HG02840 (cell line): ENCODE results near the gene CLMP.

ENCODE experiments used
- ATAC-seq: cut with Tn5 transposase; IDR thresholded peaks from one replicate; pipeline ENCODE4 v1.9.1; 2021; ENCODE audit warnings: mild to moderate bottlenecking, moderate library complexity, moderate number of reproducible peaks; ENCODE audit not compliant: unreplicated experiment, low FRiP score

Gene CLMP

DNA sequence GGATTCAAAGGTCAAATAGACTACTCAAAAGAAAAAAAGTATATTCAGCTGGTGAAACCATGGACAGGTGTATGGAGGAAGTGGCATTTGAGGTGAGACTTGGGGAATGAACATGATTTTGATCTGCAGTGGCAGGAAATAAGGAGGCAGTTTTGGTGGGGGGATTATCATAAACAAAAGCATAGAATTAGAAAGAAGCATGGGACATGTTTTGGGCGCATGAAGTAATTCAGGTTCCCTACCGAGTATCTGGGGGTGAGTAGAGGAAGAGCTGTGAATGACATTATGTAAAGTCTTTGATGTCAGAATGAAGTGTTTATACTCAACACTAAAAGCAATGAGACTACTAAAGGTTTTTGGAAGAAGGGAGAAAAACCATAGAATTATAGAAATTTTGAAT is 3.1 kb downstream of the CLMP start:
- no peak for ATAC-seq

DNA sequence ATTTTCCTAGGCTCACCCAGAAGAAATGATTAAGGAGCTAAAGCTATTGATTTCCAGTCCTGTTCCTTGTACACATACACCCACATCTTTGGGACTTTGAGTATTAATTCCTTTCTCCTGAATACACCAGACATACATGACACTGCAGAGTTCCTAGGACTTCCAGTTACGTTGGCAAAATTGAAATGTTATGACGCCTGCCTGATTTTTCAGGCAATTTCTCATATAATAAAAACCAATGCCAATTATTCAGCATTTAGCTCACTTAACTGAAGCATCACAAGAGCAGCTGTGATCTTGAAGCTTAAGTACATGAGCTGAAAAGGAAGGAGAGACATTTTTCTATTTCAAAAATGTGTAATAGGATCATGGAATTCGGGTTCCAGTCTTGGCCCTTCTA is 4.5 kb downstream of the CLMP start:
- no peak for ATAC-seq

DNA sequence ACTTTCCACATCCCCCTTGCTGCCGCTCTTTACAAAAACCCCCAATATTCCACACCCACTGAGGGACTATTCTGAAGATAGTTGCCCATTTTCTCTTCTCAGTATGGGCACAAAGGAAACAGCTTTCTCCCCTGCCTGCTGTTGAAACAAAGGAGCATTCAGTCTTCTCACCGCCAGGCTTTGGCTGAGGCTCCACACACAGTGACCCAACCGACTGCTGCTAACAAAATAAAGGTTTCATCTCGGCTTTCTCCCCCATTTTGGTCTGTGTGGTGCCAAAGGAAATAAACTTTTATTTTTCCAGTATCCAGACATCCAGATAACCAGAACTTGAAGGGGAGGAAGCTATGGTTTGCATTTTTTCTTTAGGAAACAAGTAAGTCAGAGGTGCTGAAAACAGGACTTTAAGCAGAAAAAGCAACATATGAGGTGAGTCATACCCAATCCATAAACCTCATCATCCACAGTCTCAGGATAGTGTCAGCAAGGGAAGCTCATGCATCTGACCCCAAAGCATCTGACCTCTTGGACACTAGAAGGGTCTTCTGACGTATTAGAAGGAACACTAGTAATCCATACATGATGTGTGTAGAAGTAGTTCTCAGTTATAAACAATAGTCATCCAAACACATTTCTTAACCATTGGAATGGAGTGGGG is 6.4 kb downstream of the CLMP start:
- no peak for ATAC-seq

DNA sequence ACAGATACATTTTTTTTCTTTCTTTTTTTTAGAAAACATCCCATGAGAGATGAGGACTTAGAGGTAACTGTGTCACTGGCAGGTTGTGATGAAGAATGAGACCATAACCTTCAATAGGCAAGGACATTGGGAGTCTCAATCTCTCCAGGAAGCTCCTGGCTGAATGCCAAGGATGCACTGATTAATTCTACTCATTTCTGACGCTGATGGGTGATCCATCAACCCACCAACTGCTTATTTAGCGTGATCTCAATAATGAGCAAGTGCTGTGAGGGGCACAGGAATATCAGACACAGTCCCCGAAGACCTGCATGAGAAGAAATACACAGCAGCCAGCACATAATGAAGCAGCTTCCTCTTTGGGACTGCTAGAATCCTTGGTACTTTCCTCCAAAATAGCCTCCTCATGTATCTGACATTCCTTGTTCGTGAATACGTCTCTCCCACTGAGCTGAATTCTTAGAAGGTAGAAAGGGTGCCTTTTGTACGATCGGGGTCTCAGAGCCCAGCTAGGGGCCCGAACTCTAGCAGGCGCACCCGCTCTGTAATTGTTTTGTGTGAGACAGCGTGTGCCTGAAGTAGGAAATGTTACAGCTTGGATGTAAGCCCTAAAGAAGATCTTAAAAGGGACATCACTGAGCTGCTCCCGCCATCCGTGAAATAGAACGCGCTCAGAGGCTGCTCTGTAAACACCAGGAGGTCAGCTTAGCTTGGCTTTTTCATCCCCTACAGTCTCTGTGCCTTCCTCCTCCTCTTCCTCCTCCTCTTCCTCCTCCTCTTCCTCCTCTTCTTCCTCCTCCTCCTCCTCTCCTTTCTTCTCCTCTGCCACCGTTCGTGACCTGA is 7.2 kb downstream of the CLMP start:
- no peak for ATAC-seq

DNA sequence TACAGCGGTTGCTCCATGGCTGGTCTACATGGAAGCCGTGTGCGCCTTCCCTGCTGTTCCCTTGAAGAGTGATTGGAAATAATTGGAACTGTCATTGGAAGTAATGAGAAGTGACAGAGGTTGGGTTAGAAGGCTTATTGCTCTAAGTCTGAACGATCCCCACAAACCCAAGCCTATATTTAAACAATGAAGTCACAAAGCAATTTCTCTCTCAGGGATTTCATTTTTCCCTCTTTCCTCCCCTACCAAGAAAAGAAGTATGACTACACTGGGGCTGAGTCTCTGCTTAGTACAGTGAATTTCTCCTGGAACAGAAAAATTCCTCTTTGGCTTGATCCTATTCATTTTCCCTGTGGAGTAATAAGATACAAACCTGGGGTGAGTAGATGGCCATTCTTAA is 7.8 kb downstream of the CLMP start:
- no peak for ATAC-seq

DNA sequence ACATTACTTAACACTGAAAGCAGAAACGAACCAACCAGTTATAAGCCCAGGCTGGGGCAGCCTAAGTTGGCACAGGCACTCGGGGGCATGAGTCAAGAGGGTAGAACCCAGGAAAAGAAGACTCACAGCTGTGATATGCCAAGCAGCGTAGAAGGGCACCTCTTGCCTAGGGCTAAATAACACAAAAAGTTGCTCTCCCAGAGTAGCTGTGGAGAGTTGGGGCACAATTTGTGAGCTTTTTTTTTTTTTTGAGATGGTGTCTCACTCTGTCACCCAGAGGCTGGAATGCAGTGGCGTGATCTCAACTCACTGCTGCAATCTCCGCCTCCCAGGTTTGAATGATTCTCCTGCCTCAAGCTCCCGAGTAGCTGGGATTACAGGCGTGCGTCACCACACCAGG is 8.8 kb downstream of the CLMP start:
- ATAC-seq = no peak

DNA sequence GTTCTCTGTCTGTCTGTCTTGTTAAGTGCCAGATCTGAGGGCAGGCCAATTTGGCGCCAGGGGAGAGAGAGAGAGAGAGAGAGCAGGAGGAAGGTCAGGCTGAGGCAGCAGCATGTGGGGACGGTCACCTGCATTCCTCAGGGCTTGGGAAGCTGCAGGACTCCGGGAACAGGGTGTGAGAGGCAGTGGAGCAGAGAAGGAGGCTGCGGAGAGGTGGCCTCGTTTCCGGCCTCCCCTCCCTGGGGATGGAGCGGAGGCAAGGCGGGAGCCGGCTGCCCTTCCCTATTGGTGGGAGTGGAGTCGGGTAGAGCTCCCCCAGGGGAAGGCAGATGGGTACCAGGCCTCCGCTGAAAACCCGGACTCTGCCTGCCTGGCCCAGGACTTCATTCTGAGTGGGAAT is 9.7 kb downstream of the CLMP start:
- ATAC-seq = no peak

DNA sequence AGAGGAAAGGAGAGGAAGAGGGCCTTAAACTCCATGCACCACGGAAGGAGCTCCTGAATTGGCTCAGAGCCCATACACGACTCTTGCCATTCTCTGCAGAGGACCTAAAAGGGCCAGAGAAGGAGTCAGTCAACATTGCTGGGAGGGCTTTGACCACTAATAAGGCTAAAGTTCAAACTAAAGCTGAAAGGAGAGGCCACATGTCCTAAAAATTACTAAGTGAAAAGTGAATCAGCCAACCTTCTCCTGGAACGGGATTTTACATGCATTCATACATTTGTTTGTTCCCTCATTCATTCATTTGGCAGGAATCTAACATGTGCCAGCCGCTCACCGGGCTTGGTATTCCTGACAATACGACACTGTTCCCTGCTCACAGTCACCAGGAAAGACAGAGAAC is 10.5 kb downstream of the CLMP start:
- ATAC-seq = no peak

DNA sequence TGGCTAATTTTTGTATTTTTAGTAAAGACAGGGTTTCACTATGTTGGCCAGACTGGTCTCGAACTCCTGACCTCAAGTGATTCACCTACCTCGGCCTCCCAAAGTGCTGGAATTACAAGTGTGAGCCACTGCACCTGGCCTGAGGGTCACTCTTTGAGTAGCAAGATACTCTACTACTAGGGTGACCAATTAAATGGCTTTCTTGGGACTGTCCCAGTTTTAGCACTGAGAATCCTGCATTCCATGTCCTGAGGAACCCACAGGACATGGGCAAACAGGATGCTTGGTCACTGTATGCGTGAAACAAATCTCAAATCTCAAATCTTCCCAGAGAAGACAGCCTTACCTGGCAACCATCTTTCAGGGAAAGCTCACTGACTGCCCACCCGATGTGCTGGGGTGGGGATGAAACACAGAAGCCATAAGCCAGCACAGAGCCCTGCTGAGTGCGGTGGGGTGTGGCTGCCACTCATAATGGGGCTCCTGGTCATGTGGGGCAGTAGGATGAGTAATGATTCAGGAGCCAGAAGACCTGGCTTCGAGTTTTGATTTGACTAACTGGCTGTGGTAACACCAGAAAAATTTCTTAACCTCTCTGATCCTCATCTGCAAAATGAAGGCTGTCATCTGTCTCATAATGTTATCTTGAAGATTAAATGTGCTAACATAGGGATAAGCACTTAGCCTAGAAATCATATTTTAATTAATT is 11.5 kb downstream of the CLMP start:
- ATAC-seq = no peak

DNA sequence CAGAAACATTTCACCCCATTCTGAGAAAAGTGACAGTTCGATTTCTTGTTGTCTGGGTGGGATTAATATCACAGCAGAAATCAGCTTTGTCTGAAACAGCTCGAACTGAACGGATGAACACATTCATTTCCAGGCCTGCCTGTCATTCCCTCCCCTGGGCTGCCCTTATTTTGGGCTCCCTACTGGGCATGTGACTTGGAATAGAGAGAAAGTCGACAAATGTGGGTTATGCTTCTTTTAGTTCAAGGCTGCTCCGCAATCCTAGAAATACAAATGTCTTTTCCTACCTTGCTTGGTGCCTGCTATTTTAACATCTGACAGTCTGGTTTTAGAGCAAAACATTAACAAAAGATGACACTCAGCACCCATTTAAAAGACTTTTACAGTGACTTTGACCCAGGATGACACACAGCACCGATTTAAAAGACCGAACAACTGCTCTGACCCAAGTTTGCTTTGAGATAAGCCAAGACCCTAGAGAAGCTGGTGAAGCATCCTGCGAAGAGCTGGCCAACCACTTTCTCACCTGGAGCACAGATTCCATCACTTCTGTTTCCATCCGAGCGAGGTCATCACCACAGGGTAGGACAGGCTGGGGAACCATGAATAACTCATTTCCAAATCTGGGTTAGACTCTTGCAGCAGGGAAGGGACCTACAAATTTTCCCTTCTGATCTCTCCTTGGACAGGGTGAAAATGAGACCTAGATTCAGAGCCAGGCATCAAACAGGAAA is 13.1 kb downstream of the CLMP start:
- no peak for ATAC-seq

DNA sequence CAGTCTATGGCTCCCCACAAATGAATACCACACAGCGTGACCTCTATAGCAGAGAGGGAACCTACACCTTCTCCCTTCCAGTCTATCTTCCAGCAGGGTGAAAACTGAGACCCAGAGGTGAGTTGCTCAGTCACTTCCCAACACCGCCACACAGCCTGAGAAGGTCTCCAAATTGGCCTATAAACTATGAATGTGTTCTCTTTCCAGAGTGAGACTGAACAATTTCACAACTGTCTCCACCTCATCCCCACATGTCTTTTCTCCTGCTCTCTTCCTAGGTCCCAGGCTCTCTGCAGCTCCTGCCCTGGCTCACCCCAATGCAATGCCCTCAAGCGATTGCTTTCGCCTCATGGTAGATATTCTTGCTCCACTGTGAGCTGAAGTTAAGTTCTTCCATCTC is 14.0 kb downstream of the CLMP start:
- ATAC-seq = no peak

DNA sequence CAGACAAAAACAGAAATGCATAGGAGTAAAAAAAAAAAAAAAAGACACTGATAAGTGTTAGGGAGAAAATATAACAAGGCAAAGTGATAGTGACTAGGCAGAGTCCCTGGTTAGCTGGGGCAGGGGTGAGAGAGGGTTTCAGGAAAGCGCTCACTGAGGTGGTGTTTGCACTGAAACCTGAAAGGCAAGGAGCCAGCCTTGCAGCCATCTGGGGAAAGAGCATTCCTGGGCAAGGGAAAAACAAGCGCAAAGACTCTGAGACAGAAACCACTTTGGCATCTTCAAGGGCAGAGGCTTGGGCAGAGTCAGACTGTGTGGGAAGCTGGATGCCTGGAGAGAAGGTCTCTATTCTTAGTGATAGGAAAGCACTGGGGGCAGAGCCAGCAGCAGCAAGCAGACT is 14.5 kb downstream of the CLMP start:
- no peak for ATAC-seq

DNA sequence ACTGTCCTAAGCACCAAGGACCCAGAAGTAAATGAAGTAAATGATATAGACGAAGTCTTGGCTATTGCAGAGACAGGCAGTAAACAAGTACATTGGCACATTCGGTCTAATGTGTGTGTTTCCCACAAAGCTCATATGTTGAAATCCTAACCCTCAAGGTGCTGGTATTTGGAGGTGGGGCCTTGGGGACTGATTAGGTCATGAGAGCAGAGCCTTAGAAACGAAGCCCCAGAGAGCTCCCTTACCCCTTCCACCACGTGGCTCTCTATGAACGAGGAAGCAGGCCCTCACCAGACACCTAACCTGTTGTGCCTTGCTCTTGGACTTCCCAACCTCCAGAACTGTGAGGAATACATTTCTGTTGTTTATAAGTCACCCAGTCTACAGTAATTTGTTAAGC is 14.9 kb downstream of the CLMP start:
- ATAC-seq = no peak

DNA sequence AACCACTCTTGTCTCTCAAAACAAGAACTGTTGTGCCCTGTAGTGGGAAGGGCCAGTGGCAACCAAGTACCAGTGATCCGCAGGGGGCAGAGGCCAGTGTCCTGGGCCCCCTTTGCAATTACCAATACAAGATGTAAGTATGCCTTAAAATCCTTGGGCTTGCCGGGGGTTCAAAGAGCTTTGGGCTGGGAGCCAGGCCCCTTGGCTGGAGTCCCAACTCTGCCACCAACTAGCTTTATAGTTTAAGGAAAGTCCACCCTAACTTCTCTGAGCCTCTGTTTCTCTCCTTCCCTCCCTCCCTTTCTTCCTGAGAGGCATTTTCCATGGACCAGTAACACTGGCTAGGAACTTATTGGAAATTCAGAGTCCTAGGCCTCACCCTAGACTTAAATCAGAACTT is 15.5 kb downstream of the CLMP start:
- ATAC-seq = no peak

DNA sequence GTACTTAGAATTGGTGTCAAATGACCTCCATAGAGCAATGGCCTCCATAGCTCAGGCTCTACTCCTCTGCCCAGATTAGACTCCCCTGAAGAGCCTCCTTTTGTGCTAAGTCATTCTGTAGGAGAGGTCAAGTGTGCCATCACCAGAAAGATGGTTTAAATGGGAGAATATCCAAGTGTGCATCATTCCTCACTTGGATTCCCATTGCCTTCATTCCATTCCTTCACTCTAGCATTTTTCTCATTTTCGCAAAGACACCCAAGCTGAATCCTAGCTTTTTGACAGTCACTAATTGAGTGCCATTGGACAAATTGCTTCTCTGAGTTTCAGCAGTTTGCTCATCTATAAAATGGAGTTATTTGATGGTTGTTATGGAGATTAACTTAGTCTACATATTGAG is 16.9 kb downstream of the CLMP start:
- no peak for ATAC-seq

DNA sequence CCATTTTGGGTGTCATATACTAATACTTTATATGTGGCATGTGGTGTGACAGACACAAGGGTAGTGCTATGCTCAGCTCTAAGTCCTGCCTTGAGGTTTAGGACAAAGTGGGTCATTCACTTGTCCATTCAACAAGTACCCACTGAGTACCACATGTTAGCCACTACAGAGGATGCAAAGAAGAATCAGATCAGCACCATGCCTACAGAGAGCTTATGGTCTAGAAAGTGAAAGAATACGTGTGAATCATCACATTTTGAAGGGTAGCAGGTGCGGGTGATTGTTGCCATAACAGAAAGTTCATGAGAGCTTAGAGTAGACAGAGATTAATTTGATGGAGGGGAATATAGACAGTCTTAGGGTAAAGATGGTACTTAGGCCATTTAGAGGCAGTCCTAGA is 18.3 kb downstream of the CLMP start:
- ATAC-seq = no peak

DNA sequence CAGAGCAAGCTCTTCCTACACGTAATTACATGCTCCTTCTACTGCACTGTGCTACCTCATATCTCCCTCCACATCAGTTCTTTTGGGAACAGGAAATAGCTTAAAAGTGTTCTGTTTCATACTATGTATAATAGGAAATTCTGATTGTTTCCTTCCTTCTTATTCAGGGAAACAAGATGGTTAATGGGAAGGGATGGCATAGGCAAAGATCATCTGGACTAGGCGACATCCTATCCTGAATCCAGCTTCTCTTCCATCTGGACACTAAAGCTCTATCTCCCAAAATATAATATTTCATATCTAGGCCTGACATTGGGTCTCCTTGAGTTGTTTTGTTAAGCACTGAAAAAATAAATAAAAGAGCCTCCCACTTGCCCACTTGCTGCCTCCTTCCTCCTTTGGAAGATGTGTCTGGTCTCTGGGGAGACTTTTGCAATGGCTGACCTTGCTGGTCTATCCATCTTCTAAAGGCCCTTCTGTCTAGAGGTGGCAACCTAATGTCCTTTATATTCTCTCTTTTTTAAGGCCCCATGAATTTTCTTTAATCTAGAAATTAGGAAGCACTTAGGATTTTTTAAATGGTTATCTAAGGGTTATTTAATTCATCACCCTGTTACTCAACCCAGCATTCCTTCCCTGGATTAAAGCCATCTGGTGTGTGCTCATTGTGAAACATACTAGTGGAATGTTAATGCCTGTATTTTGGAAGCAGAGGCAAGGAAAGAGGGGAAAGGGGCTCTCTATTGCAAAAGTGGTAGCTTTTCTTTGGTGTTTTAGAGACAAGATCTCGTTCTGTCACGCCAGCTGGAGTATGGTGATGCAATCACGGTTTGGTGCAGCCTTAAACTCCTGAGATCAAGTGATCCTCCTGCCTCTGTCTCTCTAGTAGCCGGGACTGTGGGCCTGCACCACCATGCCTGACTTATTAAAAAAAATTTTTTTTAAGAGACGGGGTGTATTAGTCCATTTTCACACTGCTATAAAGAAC is 20.6 kb downstream of the CLMP start:
- ATAC-seq = no peak

DNA sequence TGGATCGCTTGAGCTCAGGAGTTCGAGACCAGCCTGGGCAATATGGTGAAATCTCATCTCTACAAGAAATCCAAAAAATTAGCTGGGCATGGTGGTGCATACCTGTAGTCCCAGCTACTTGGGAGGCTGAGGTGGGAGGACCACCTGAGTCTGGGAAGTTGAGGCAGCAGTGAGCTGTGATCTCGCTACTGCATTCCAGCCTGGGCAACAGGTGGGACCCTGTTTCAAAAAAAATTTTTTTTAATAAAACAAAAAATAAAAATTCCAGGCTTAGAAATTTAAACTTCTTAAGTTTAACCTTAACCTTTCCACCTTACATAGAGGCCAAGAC is 21.2 kb downstream of the CLMP start:
- no peak for ATAC-seq

DNA sequence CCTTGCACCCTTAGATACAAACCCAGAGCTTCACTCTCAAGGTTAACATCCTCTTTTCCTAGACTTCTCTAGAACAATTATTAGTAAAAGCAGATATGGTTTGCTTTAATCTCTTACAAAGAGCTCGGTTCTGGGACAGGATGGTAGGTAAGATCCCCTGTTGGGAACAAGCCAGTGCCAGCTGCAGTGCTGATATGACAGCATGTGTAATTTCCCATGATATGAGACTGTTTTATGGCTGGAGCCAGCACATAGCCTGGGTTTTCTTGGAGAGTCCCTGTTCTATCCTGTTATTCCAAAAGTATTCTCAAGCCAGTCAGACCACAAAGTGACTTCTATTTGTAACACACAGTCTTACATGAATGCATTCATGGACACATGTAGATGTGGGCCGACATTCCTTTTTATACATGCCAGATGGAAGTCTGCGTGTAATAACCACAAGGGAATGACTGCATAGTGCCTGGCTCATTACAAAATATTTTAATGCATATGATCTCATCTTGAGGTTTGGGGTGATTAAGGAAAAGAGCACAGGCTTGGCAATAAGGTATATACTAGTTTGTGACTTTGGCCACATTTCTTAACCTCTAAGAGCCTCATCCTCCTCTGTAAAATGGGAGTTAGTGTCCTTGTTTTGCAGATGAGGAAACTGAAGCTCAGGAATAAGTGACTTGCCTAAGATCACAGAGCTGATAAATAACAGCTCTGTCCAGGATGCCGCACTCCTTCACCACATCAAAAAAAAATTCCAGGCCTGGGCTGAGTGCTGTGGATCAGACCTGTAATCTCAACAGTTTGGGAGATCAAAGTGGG is 21.8 kb downstream of the CLMP start:
- ATAC-seq = no peak
